IMR-90 (cell line): ENCODE results near the gene ETV6. TPM values are rescaled to one million over a fixed set of nuclear protein-coding genes. Genes with fewer than 3 reads are reported as not detected.
A peak's percentile ranks its signal among the peaks of the same experiment; 100 is the strongest.

Experiments
- ATAC-seq: fragments of 200-7000 bp; cut with Tn5 transposase; 2 replicates; pipeline ENCODE4 v1.9.1; 2020; ENCODE audit warnings: low read depth, mild to moderate bottlenecking, moderate library complexity
- BruUV-seq: library from RNA; stranded (reverse); fragments of 400-500 nt; replicated peaks from 2 replicates; lab custom pipeline; 2021; lab: Mats Ljungman, UMichigan
- CTCF ChIA-PET: fragments of 300-600 bp; formaldehyde crosslinking; extraction: SDS; loops from one replicate; lab custom pipeline; 2021; ENCODE audit warnings: antibody characterized with exemption; lab: Yijun Ruan, JAX
- POLR2A ChIA-PET: fragments of 300-600 bp; sonication (Branson Sonifier 250); formaldehyde crosslinking; loops from one replicate; lab custom pipeline; 2022; ENCODE audit warnings: antibody characterized with exemption; ENCODE audit not compliant: unreplicated experiment; lab: Charles Lee
- DNase-seq: peaks from one replicate; pipeline ENCODE4 v3.0.0; 2013
- H2AFZ ChIP-seq: replicated peaks from 2 replicates; pipeline ENCODE3; 2013; ENCODE audit warnings: low read length, mild to moderate bottlenecking; ENCODE audit not compliant: poor library complexity
- H2AK5ac ChIP-seq: 2 replicates; pipeline ENCODE4 v1.6.1; 2013; ENCODE audit warnings: low read depth, low read length, inconsistent platforms
- H2AK9ac ChIP-seq: replicated peaks from 2 replicates; pipeline ENCODE3; 2013; ENCODE audit warnings: mild to moderate bottlenecking, low read depth, low read length, moderate library complexity; ENCODE audit not compliant: poor library complexity
- H2BK120ac ChIP-seq: 2 replicates; pipeline ENCODE4 v1.6.1; 2013; ENCODE audit warnings: low read depth, low read length, inconsistent platforms
- H2BK15ac ChIP-seq: 3 replicates; pipeline ENCODE4 v1.6.1; 2013; ENCODE audit warnings: low read depth, low read length, inconsistent platforms
- H2BK20ac ChIP-seq: 2 replicates; pipeline ENCODE4 v1.6.1; 2013; ENCODE audit warnings: low read depth, mild to moderate bottlenecking, inconsistent platforms, low read length, moderate library complexity
- H2BK5ac ChIP-seq: 2 replicates; pipeline ENCODE4 v1.6.1; 2013; ENCODE audit warnings: mild to moderate bottlenecking, low read depth, low read length, inconsistent platforms; ENCODE audit not compliant: poor library complexity, severe bottlenecking
- H3K14ac ChIP-seq: replicated peaks from 2 replicates; pipeline ENCODE4 v1.6.1; 2013; ENCODE audit warnings: low read depth, low read length, inconsistent platforms
- H3K18ac ChIP-seq: 2 replicates; pipeline ENCODE4 v1.6.1; 2013; ENCODE audit warnings: low read depth, low read length, control low read depth
- H3K23ac ChIP-seq: 2 replicates; pipeline ENCODE4 v1.6.1; 2013; ENCODE audit warnings: low read depth, low read length, inconsistent platforms
- H3K27ac ChIP-seq: 2 replicates; pipeline ENCODE4 v1.5.1; 2013; ENCODE audit warnings: mild to moderate bottlenecking, control low read depth, low read length; ENCODE audit not compliant: insufficient read depth
- H3K27me3 ChIP-seq: 2 replicates; pipeline ENCODE4 v1.6.1; 2013; ENCODE audit warnings: low read length; ENCODE audit not compliant: control insufficient read depth, insufficient read depth
- H3K36me3 ChIP-seq: 2 replicates; pipeline ENCODE4 v1.6.1; 2013; ENCODE audit warnings: low read length, mixed read lengths; ENCODE audit not compliant: control insufficient read depth, insufficient read depth
- H3K4ac ChIP-seq: 2 replicates; pipeline ENCODE4 v1.6.1; 2013; ENCODE audit warnings: low read depth, low read length, inconsistent platforms
- H3K4me1 ChIP-seq: 2 replicates; pipeline ENCODE4 v1.6.1; 2013; ENCODE audit warnings: low read length, mixed read lengths; ENCODE audit not compliant: control insufficient read depth, insufficient read depth
- H3K4me2 ChIP-seq: 2 replicates; pipeline ENCODE4 v1.6.1; 2013; ENCODE audit warnings: low read depth, mild to moderate bottlenecking, control low read depth, low read length, moderate library complexity
- H3K4me3 ChIP-seq: 2 replicates; pipeline ENCODE4 v1.5.1; 2013; ENCODE audit warnings: low read depth, mild to moderate bottlenecking, control low read depth, low read length, moderate library complexity; ENCODE audit not compliant: insufficient read depth
- H3K56ac ChIP-seq: 2 replicates; pipeline ENCODE4 v1.6.1; 2013; ENCODE audit warnings: low read length, inconsistent platforms; ENCODE audit not compliant: insufficient read depth; ENCODE audit errors: extremely low read depth
- H3K79me1 ChIP-seq, 2 experiments: 2 replicates each; pipeline ENCODE4 v1.6.1; 2013; ENCODE audit warnings: low read length in 2 of 2, inconsistent platforms in 1 of 2, low read depth in 1 of 2
- H3K9ac ChIP-seq: 2 replicates; pipeline ENCODE4 v1.6.1; 2013; ENCODE audit warnings: low read depth, low read length, control low read depth
- H3K9me1 ChIP-seq: 2 replicates; pipeline ENCODE4 v1.6.1; 2013; ENCODE audit warnings: low read length, inconsistent platforms; ENCODE audit not compliant: insufficient read depth
- H3K9me3 ChIP-seq: 2 replicates; pipeline ENCODE4 v1.6.1; 2013; ENCODE audit warnings: low read length; ENCODE audit not compliant: control insufficient read depth, insufficient read depth
- H4K20me1 ChIP-seq: 2 replicates; pipeline ENCODE4 v1.6.1; 2013; ENCODE audit warnings: low read length, inconsistent platforms; ENCODE audit not compliant: insufficient read depth
- H4K5ac ChIP-seq: 2 replicates; pipeline ENCODE4 v1.6.1; 2013; ENCODE audit warnings: mild to moderate bottlenecking, low read depth, low read length, control low read depth
- H4K8ac ChIP-seq, 2 experiments: 2 replicates each; pipeline ENCODE4 v1.6.1; 2013; ENCODE audit warnings: low read depth in 2 of 2, low read length in 2 of 2, control low read depth in 1 of 2, inconsistent platforms in 1 of 2
- H4K91ac ChIP-seq: 2 replicates; pipeline ENCODE4 v1.6.1; 2013; ENCODE audit warnings: low read depth, low read length, inconsistent platforms; ENCODE audit not compliant: insufficient read depth
- BHLHE40 ChIP-seq: fragments of 150-350 bp; IDR thresholded peaks from 2 replicates; pipeline ENCODE4 v1.6.1; 2016; ENCODE audit warnings: mild to moderate bottlenecking, low read depth, low read length
- CEBPB ChIP-seq: IDR thresholded peaks from 2 replicates; pipeline ENCODE4 v1.6.1; 2012; ENCODE audit warnings: low read depth, low read length, improper control_type of control experiment
- CHD1 ChIP-seq: IDR thresholded peaks from 2 replicates; pipeline ENCODE4 v1.6.1; 2012; ENCODE audit warnings: low read depth, low read length, improper control_type of control experiment
- CTCF ChIP-seq: conservative IDR thresholded peaks from 2 replicates; pipeline ENCODE4 v1.5.1; 2012; ENCODE audit warnings: mild to moderate bottlenecking, low read depth, low read length, improper control_type of control experiment
- FOS ChIP-seq: fragments of 150-350 bp; IDR thresholded peaks from 2 replicates; pipeline ENCODE4 v1.6.1; 2016; ENCODE audit warnings: low read depth, low read length
- MAFK ChIP-seq: IDR thresholded peaks from 2 replicates; pipeline ENCODE4 v1.6.1; 2012; ENCODE audit warnings: low read depth, low read length, improper control_type of control experiment
- MAZ ChIP-seq: IDR thresholded peaks from 2 replicates; pipeline ENCODE4 v1.6.1; 2012; ENCODE audit warnings: low read depth, mild to moderate bottlenecking, low read length, improper control_type of control experiment, moderate library complexity, borderline replicate concordance
- MXI1 ChIP-seq: IDR thresholded peaks from 2 replicates; pipeline ENCODE4 v1.6.1; 2012; ENCODE audit warnings: low read depth, mild to moderate bottlenecking, low read length, moderate library complexity, borderline replicate concordance
- NFE2L2 ChIP-seq: fragments of 150-350 bp; IDR thresholded peaks from 2 replicates; pipeline ENCODE4 v1.6.1; 2016; ENCODE audit warnings: low read depth, mild to moderate bottlenecking, low read length
- POLR2A ChIP-seq: IDR thresholded peaks from 2 replicates; pipeline ENCODE4 v1.6.1; 2012; ENCODE audit warnings: mild to moderate bottlenecking, low read depth, low read length
- RCOR1 ChIP-seq: IDR thresholded peaks from 2 replicates; pipeline ENCODE4 v1.6.1; 2012; ENCODE audit warnings: mild to moderate bottlenecking, low read length, improper control_type of control experiment; ENCODE audit not compliant: insufficient replicate concordance
- RFX5 ChIP-seq: IDR thresholded peaks from 2 replicates; pipeline ENCODE4 v1.8.0; 2012; ENCODE audit warnings: low read depth, mild to moderate bottlenecking, low read length, moderate library complexity
- WGBS, 2 experiments: methylation state at CpG; one replicate each; pipeline versions ENCODE4 v1.1.5 to v1.1.7; 2013; ENCODE audit warnings: missing lambda C conversion rate in 2 of 2; ENCODE audit not compliant: insufficient read length in 1 of 2; ENCODE audit errors: extremely low coverage in 2 of 2; 5-methylcytosine and 5-hydroxymethylcytosine counted together
- dilution Hi-C: fragments of 300-500 bp; cut with HindIII; formaldehyde crosslinking; loops from one replicate; pipeline ENCODE4 v1.14.3; 2018; ENCODE audit warnings: low sequenced_read_pairs; ENCODE audit not compliant: unreplicated experiment
- in situ Hi-C: fragments of 300-500 bp; cut with MboI; formaldehyde crosslinking; loops from 3 replicates; pipeline ENCODE4 v1.14.3; 2019; ENCODE audit warnings: low sequenced_read_pairs, inconsistent platforms, mixed read lengths
- intact Hi-C: fragments of 100-400 bp; cut with micrococcal nuclease; formaldehyde crosslinking; loops from 2 replicates; pipeline ENCODE4 v1.10.0; 2022
- polyA plus RNA-seq, 3 experiments: library from polyadenylated mRNA; depleted of rRNA; stranded (reverse); fragments of >200 nt; gene quantifications; 2 replicates each; pipeline ENCODE4 v1.2.3, GENCODE V29; 2012; ENCODE audit warnings: low replicate concordance in 1 of 3
- total RNA-seq: library from RNA; depleted of rRNA; stranded (reverse); fragments of >200 nt; gene quantifications from 2 replicates; pipeline ENCODE4 v1.2.3, GENCODE V29; 2012
- TF ChIP-seq, protein P1 (sequence below): fragments of 150-350 bp; IDR thresholded peaks from 2 replicates; pipeline ENCODE4 v1.6.1; 2017; ENCODE audit warnings: mild to moderate bottlenecking, antibody characterized with exemption, low read length, low read depth

ETV6 gene
- total and polyA plus RNA-seq, 2 of the 4 experiments (the other 2 are of a cell fraction): 8.4 to 9.9 TPM

DNA sequence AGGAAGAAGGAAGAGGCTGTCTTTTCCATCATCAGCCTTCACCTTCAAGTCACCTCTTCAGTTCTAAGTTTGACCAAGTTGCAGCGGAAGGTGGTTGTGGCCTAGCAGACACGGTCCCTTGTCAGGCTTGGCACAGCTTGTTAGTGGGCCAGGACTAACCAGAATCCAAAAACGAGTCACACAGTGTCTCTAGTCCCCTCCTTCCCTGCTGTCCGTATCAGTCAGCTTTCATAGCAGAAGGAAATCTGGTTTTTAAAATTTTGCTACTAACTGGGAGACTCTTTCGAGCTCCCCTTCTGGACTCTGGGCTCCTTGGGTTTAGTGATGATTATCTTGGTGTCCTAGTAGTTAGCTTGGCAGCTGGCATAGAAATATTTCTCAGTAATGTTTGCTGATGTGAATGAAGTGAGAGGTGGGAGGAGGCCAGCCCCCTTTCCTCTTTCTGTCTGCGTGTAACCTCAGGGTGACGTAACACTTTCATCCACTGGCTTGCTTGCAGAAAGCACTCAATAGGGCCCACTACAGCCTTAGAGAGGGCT, 3.8 kb downstream of the ETV6 start:
- Histone ChIP-seq H3K14ac (peak overlapping the region; percentile 73), H4K91ac (peak overlapping the region; percentile 33), H3K4ac (peak overlapping the region; percentile 74), H3K27ac (peak overlapping the region; percentile 72), H2BK15ac (peak overlapping the region; percentile 61; the same call in 2 of the 3 replicates), H3K56ac (peak overlapping the region; percentile 74; the same call in 1 of the 2 replicates), H2BK20ac (peak overlapping the region; percentile 75), H3K23ac (peak overlapping the region; percentile 93), H3K27me3 (no peaks in the 10 kb centered on the region), H3K4me2 (peak overlapping the region; percentile 74), H2BK120ac (peak overlapping the region; percentile 84), H3K4me1 (peaks cover 10% of the 10 kb centered on the region), H3K18ac (peak overlapping the region; percentile 32), H3K9ac (peak overlapping the region; percentile 99), H2BK5ac (peak overlapping the region; percentile 97), H3K9me1 (peaks cover 11% of the 10 kb centered on the region; the same call in 1 of the 2 replicates), H3K9me3 (no peaks in the 10 kb centered on the region), H2AFZ (peak overlapping the region; percentile 84), H4K8ac (peak overlapping the region; percentile 60 to 87; a peak in 3 of 4 replicates), H2AK9ac (peak overlapping the region; percentile 39), H3K79me1 (peaks cover 7 to 73% of the 10 kb centered on the region in 2 experiments), H4K20me1 (peaks cover 33% of the 10 kb centered on the region), H2AK5ac (peak overlapping the region; percentile 97), H3K36me3 (no peaks in the 10 kb centered on the region; the same call in 1 of the 2 replicates), H4K5ac (peak overlapping the region; percentile 67), H3K4me3 (peak overlapping the region; percentile 1; the same call in 1 of the 2 replicates)
- dilution Hi-C loops: no loop called here
- ChIA-PET POLR2A (no interaction called here), CTCF (no interaction called here)
- no peak for ATAC-seq
- intact Hi-C loops: loop anchor here (2.0 to 10.0 kb wide), 4 partner anchors 54 to 682 kb away; no protein-coding TSS in a partner anchor
- peak; percentile 43 for DNase-seq
- in situ Hi-C loops: no loop called here
- no TSS peak for BruUV-seq
- TF ChIP-seq MAFK (no peak), MXI1 (no peak), BHLHE40 (no peak), CTCF (no peak), NFE2L2 (no peak), FOS (no peak), MAZ (peak; percentile 28; the same call in 1 of the 2 replicates), POLR2A (no peak), RFX5 (no peak), RCOR1 (no peak), CEBPB (peak; percentile 79), CHD1 (0 out of 2 replicates have a peak, but pooled peaks have one; percentile 15)
- TF ChIP-seq, protein P1, sequence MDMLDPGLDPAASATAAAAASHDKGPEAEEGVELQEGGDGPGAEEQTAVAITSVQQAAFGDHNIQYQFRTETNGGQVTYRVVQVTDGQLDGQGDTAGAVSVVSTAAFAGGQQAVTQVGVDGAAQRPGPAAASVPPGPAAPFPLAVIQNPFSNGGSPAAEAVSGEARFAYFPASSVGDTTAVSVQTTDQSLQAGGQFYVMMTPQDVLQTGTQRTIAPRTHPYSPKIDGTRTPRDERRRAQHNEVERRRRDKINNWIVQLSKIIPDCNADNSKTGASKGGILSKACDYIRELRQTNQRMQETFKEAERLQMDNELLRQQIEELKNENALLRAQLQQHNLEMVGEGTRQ: no peak
- WGBS, 2 experiments: no CpG with 5 or more reads among the region's 7 CpGs
